ENCODE results near the gene DOCK8.

Gene DOCK8

GRCh38 chr9:466747-467146 is 252.1 kb downstream of the DOCK8 start:
- H3K27me3 ChIP-seq (replicated peaks; ENCODE audit: control insufficient read depth, insufficient read depth, low read length), result no peaks in the 10 kb centered on the region
- no peak for DNase-seq (ENCODE audit: extremely low read depth, insufficient read length)
- H3K36me3 ChIP-seq (ENCODE audit: control insufficient read depth, insufficient read depth, low read length), result peaks cover 12% of the 10 kb centered on the region
- H3K4me3 ChIP-seq (replicated peaks; ENCODE audit: low read depth, low read length), result no peak overlapping the region
- TF ChIP-seq CTCF (IDR thresholded peaks at IDR 0.05; ENCODE audit: insufficient read depth, low read length, poor library complexity, severe bottlenecking), result no peak

GRCh38 chr9:468766-469426 is 254.2 kb downstream of the DOCK8 start:
- Histone ChIP-seq H3K36me3 (ENCODE audit: control insufficient read depth, insufficient read depth, low read length) (peaks cover 6% of the 10 kb centered on the region), H3K27me3 (replicated peaks; ENCODE audit: control insufficient read depth, insufficient read depth, low read length) (no peaks in the 10 kb centered on the region), H3K4me3 (replicated peaks; ENCODE audit: low read depth, low read length) (peak overlapping the region; percentile 23)
- TF ChIP-seq CTCF (IDR thresholded peaks at IDR 0.05; ENCODE audit: insufficient read depth, low read length, poor library complexity, severe bottlenecking), result no peak
- DNase-seq (ENCODE audit: extremely low read depth, insufficient read length), result no peak

- no peak for TF ChIP-seq CTCF (IDR thresholded peaks at IDR 0.05; ENCODE audit: insufficient read depth, low read length, poor library complexity, severe bottlenecking)
- H3K27me3 ChIP-seq (replicated peaks; ENCODE audit: control insufficient read depth, insufficient read depth, low read length), result no peaks in the 10 kb centered on the region
- H3K4me3 ChIP-seq (replicated peaks; ENCODE audit: low read depth, low read length), result peak overlapping the region; percentile 65
- H3K36me3 ChIP-seq (ENCODE audit: control insufficient read depth, insufficient read depth, low read length), result no peaks in the 10 kb centered on the region
- peak; percentile 87 for DNase-seq (ENCODE audit: extremely low read depth, insufficient read length)
Observed at GRCh38 chr9:469672-470551, 255.2 kb downstream of the DOCK8 start.

GRCh38 chr9:470552-471194 is 256.0 kb downstream of the DOCK8 start:
- peak overlapping the region; percentile 65 for H3K4me3 ChIP-seq (replicated peaks; ENCODE audit: low read depth, low read length)
- DNase-seq (ENCODE audit: extremely low read depth, insufficient read length), result no peak
- no peaks in the 10 kb centered on the region for H3K27me3 ChIP-seq (replicated peaks; ENCODE audit: control insufficient read depth, insufficient read depth, low read length)
- no peak for TF ChIP-seq CTCF (IDR thresholded peaks at IDR 0.05; ENCODE audit: insufficient read depth, low read length, poor library complexity, severe bottlenecking)
- no peaks in the 10 kb centered on the region for H3K36me3 ChIP-seq (ENCODE audit: control insufficient read depth, insufficient read depth, low read length)

- Histone ChIP-seq H3K27me3 (replicated peaks; ENCODE audit: control insufficient read depth, insufficient read depth, low read length) (no peaks in the 10 kb centered on the region), H3K4me3 (replicated peaks; ENCODE audit: low read depth, low read length) (peak overlapping the region; percentile 65), H3K36me3 (ENCODE audit: control insufficient read depth, insufficient read depth, low read length) (no peaks in the 10 kb centered on the region)
- DNase-seq (ENCODE audit: extremely low read depth, insufficient read length), result no peak
- TF ChIP-seq CTCF (IDR thresholded peaks at IDR 0.05; ENCODE audit: insufficient read depth, low read length, poor library complexity, severe bottlenecking), result no peak
Observed at GRCh38 chr9:471320-471719, 256.7 kb downstream of the DOCK8 start.

Measured in GM06990 (cell line).